Panc1 (cell line): Measurements from ENCODE around the gene CYB5R3. TPM values are rescaled to one million over a fixed set of nuclear protein-coding genes. Genes with fewer than 3 reads are reported as not detected.

ENCODE experiments used
- ATAC-seq: fragments of 200-7000 bp; cut with Tn5 transposase; 2 replicates; pipeline ENCODE4 v1.9.1; 2020; ENCODE audit warnings: mild to moderate bottlenecking, moderate library complexity
- BruUV-seq: library from RNA; stranded (reverse); fragments of 400-500 nt; replicated peaks from 2 replicates; lab custom pipeline; 2021; lab: Mats Ljungman, UMichigan
- CTCF ChIA-PET: fragments of 300-600 bp; sonication (Branson Sonifier 250); formaldehyde crosslinking; loops from one replicate; lab custom pipeline; 2022; ENCODE audit warnings: antibody characterized with exemption; lab: Charles Lee
- POLR2A ChIA-PET: fragments of 300-600 bp; sonication (Branson Sonifier 250); formaldehyde crosslinking; loops from one replicate; lab custom pipeline; 2022; ENCODE audit warnings: antibody characterized with exemption; lab: Charles Lee
- DNase-seq: peaks from one replicate; pipeline ENCODE4 v3.0.0-alpha.2; 2010; ENCODE audit warnings: low read depth, low spot score
- H3K27ac ChIP-seq: 2 replicates; pipeline ENCODE4 v1.5.1; 2011; ENCODE audit warnings: mild to moderate bottlenecking, low read length, inconsistent platforms
- H3K27me3 ChIP-seq: fragments of 200-500 bp; sonication (Bioruptor generic); 2 replicates; pipeline ENCODE4 v1.6.0; 2014; ENCODE audit warnings: low read length, inconsistent platforms; ENCODE audit not compliant: control insufficient read depth, insufficient read depth
- H3K36me3 ChIP-seq: fragments of 200-500 bp; sonication (Bioruptor generic); 2 replicates; pipeline ENCODE4 v1.5.1; 2014; ENCODE audit warnings: inconsistent platforms, mild to moderate bottlenecking, low read length, moderate library complexity; ENCODE audit not compliant: control insufficient read depth, insufficient read depth
- H3K4me1 ChIP-seq: 2 replicates; pipeline ENCODE4 v1.5.1; 2011; ENCODE audit warnings: inconsistent platforms, mild to moderate bottlenecking, low read length, moderate library complexity; ENCODE audit not compliant: control insufficient read depth, insufficient read depth
- H3K4me3 ChIP-seq, 2 experiments: 2 replicates each; pipeline ENCODE4 v1.5.1; 2011 to 2012; ENCODE audit warnings: low read depth in 2 of 2, low read length in 2 of 2, mild to moderate bottlenecking in 2 of 2, inconsistent platforms in 1 of 2, moderate library complexity in 1 of 2
- H3K9me3 ChIP-seq: fragments of 200-500 bp; sonication (Bioruptor generic); 2 replicates; pipeline ENCODE4 v1.5.1; 2014; ENCODE audit warnings: low read depth, mild to moderate bottlenecking, inconsistent platforms, low read length, moderate library complexity; ENCODE audit not compliant: control insufficient read depth, insufficient read depth
- TCF7L2 ChIP-seq: IDR thresholded peaks from 2 replicates; pipeline ENCODE4 v1.6.1; 2011; ENCODE audit warnings: mild to moderate bottlenecking, low read depth, low read length, inconsistent platforms
- in situ Hi-C: cut with HindIII; loops from 2 replicates; pipeline ENCODE4 v1.10.0; 2016; ENCODE audit warnings: low sequenced_read_pairs, low pct_unique_long_range_greater_than_20kb
- intact Hi-C: fragments of 100-400 bp; cut with micrococcal nuclease; formaldehyde crosslinking; loops from one replicate; pipeline ENCODE4 v1.10.0; 2022; ENCODE audit not compliant: unreplicated experiment
- total RNA-seq: library from RNA; stranded (reverse); gene quantifications from one replicate; pipeline ENCODE4 v1.2.1, GENCODE V29; 2021; ENCODE audit not compliant: unreplicated experiment
- TF ChIP-seq, protein P1 (sequence below): fragments of 450-650 bp; IDR thresholded peaks from 2 replicates; pipeline ENCODE4 v1.5.1; 2017; ENCODE audit warnings: mild to moderate bottlenecking
- TF ChIP-seq, protein P2 (sequence below), 2 experiments: IDR thresholded peaks; 2 replicates each; pipeline ENCODE4 v1.6.1; 2011 to 2012; ENCODE audit warnings: low read depth in 2 of 2, control low read depth in 1 of 2, low read length in 1 of 2, mild to moderate bottlenecking in 1 of 2, moderate library complexity in 1 of 2; ENCODE audit not compliant: insufficient read depth in 1 of 2

The CYB5R3 gene
- total RNA-seq, 1 experiment from 2014 or later: 102 TPM

DNA sequence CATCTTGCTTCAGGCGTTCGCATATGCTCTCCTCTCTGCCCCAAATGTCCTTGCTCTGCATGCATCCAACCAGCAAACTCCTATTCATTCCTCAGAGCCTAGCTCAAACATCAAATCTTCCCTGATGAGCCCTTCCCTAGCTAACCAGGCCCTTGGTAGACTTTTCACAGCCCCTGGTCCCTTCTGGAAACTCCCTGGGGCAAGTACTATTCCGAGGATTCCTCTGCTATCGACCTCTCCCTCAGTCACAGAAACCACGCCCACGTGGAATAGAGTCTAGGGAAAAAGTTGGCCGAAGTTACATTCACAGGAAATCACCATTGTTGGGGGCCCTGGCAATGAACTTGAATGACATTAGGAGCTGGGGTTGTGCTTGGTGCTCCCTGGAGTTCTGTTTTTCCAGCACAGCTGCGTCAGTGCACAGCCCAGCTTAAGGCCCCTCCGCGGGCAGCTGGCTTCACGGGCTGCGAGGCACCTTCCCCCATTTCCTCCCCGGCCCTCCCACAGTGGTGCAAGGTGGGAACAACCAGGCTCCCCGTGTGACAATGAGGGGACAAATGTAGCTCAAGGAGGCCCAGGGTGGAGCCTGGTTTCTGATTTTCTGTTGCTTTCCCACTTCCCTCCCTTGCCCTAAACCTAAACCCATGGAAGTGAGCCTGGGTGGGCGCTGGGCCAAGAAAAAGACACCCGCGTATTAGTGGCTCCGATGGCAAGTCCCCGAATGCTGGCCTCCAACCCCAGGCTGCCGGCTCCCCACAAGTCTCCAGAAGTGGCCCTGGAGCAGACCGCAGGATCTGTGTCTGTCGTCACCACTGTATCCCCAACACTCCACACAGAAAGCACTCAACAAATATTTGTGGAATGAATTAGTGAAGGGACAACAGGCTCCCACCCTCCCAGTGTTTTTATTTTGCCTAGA, 4.5 kb downstream of the CYB5R3 start:
- BruUV-seq: no TSS peak
- TF ChIP-seq, protein P1, sequence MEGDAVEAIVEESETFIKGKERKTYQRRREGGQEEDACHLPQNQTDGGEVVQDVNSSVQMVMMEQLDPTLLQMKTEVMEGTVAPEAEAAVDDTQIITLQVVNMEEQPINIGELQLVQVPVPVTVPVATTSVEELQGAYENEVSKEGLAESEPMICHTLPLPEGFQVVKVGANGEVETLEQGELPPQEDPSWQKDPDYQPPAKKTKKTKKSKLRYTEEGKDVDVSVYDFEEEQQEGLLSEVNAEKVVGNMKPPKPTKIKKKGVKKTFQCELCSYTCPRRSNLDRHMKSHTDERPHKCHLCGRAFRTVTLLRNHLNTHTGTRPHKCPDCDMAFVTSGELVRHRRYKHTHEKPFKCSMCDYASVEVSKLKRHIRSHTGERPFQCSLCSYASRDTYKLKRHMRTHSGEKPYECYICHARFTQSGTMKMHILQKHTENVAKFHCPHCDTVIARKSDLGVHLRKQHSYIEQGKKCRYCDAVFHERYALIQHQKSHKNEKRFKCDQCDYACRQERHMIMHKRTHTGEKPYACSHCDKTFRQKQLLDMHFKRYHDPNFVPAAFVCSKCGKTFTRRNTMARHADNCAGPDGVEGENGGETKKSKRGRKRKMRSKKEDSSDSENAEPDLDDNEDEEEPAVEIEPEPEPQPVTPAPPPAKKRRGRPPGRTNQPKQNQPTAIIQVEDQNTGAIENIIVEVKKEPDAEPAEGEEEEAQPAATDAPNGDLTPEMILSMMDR: no peak
- TF ChIP-seq, protein P2, sequence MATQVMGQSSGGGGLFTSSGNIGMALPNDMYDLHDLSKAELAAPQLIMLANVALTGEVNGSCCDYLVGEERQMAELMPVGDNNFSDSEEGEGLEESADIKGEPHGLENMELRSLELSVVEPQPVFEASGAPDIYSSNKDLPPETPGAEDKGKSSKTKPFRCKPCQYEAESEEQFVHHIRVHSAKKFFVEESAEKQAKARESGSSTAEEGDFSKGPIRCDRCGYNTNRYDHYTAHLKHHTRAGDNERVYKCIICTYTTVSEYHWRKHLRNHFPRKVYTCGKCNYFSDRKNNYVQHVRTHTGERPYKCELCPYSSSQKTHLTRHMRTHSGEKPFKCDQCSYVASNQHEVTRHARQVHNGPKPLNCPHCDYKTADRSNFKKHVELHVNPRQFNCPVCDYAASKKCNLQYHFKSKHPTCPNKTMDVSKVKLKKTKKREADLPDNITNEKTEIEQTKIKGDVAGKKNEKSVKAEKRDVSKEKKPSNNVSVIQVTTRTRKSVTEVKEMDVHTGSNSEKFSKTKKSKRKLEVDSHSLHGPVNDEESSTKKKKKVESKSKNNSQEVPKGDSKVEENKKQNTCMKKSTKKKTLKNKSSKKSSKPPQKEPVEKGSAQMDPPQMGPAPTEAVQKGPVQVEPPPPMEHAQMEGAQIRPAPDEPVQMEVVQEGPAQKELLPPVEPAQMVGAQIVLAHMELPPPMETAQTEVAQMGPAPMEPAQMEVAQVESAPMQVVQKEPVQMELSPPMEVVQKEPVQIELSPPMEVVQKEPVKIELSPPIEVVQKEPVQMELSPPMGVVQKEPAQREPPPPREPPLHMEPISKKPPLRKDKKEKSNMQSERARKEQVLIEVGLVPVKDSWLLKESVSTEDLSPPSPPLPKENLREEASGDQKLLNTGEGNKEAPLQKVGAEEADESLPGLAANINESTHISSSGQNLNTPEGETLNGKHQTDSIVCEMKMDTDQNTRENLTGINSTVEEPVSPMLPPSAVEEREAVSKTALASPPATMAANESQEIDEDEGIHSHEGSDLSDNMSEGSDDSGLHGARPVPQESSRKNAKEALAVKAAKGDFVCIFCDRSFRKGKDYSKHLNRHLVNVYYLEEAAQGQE (IDR thresholded peaks at IDR 0.05; ENCODE audit: insufficient read depth in 1 of 2, low read depth in 2 of 2, low read length in 1 of 2): no peak
- no peak overlapping the region for H3K27ac ChIP-seq
- ChIA-PET POLR2A (interaction anchor here (0.7 kb wide), 1 partner anchor 144 kb away, joined by 3 read pairs; no protein-coding TSS in a partner anchor), CTCF (no interaction called here)
- H3K4me1 ChIP-seq: no peaks in the 10 kb centered on the region; the same call in none of the 2 replicates
- in situ Hi-C loops: no loop called here
- intact Hi-C loops: no loop called here
- no peaks in the 10 kb centered on the region for H3K9me3 ChIP-seq
- DNase-seq (no peak), ATAC-seq (no peak)
- H3K27me3 ChIP-seq: no peaks in the 10 kb centered on the region
- no peak overlapping the region for H3K4me3 ChIP-seq
- no peaks in the 10 kb centered on the region; the same call in 1 of the 2 replicates for H3K36me3 ChIP-seq

DNA sequence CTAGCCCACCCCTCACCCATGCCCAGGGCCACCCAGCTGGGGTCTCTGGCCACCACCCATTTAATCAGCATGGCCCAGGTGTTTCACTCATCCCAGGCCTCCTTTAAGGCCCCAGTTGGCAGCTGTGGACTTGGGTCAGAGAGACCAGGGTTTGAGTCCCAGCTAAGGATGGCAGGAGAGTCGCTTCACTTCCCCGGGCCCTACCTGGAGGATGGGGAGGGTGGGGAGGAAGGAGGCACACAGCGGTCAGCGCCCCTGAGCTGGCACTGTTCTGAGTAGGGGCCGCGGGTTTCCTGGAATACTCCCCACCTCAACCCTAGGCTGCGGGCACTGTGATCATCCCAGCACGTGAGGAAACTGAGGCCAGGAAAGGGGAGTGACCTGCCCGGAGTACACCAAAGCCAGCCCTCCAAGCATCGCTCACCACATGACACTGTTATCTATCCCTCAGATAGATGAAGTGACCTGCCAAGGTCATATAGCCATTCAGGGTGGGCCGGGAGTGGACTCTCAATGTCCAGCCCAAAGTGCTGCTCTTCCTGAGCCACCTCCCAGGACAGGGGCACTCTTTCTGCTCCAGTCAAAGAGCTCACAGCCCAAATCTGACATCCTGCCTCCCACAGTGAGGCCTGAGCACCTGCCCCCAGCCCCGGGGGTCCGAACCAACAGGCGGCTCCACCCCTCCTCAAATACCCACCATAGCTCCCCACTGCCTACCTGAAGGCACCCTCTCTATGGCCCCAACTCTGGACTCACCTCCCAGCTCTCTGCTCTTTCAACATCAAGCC, 5.4 kb downstream of the CYB5R3 start:
- BruUV-seq: no TSS peak
- DNase-seq (no peak), ATAC-seq (no peak)
- TF ChIP-seq TCF7L2: no peak
- TF ChIP-seq, protein P2 (IDR thresholded peaks at IDR 0.05; ENCODE audit: insufficient read depth in 1 of 2, low read depth in 2 of 2, low read length in 1 of 2): no peak
- no peaks in the 10 kb centered on the region; the same call in none of the 2 replicates for H3K4me1 ChIP-seq
- H3K27ac ChIP-seq: no peak overlapping the region
- no peaks in the 10 kb centered on the region for H3K9me3 ChIP-seq
- POLR2A ChIA-PET: no interaction called here
- intact Hi-C loops: no loop called here
- CTCF ChIA-PET: no interaction called here
- no peak overlapping the region for H3K4me3 ChIP-seq
- H3K36me3 ChIP-seq: no peaks in the 10 kb centered on the region; the same call in 1 of the 2 replicates
- no peaks in the 10 kb centered on the region for H3K27me3 ChIP-seq
- in situ Hi-C loops: no loop called here
